GM10248 (cell line): ENCODE results near the gene STXBP6.

Experiments
- CTCF ChIA-PET: fragments of 300-600 bp; sonication (Branson Sonifier 250); formaldehyde crosslinking; extraction: SDS; loops from one replicate; lab custom pipeline; 2021; ENCODE audit warnings: antibody characterized with exemption; lab: Yijun Ruan, JAX
- POLR2A ChIA-PET: fragments of 350-650 bp; sonication (Branson Sonifier 250); formaldehyde crosslinking; extraction: SDS; loops from one replicate; lab custom pipeline; 2020; ENCODE audit warnings: antibody characterized with exemption; lab: Yijun Ruan, JAX
- DNase-seq: peaks from one replicate; pipeline ENCODE4 v3.0.0; 2012; ENCODE audit errors: extremely low spot score
- CTCF ChIP-seq: IDR thresholded peaks from 2 replicates; pipeline ENCODE4 v1.5.1; 2012; ENCODE audit warnings: mild to moderate bottlenecking, low read depth; ENCODE audit errors: extremely low read depth, missing control alignments, control extremely low read depth

The STXBP6 gene

DNA sequence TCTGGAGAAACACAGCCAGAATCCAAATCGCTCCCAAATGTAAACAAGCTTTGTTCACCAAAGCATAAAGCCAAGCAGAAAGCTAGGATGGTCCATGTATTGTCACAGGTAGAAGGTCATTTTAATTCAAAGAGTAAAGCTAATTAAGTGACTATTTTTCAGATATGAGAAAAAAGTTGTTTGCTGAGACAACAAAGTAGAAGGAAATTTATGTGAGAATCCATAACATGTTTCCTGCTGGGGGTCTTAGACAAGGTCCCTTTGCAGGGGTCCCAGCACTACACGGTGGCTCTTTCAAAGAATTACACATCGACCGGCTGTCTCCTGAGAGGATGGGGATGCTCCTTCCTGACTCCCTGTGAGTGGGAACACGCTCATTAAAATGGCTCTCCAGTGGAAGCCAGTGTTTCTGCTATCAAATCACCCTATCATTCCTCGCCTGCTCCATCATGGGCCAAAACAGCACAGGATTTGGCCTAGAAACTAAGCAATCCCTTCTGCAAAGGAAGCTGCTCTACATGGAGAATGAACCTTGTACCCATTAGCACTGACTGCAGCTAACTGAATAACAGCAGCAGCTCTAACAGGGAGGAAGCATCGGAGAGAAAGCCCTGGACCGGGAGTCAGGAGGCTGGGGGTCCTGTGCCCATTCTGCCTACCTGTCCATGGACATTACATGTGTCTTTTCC, 175.3 kb downstream of the STXBP6 start:
- no peak for DNase-seq
- no peak for TF ChIP-seq CTCF
- POLR2A ChIA-PET = no interaction called here
- CTCF ChIA-PET = interaction anchor here (1.2 to 1.4 kb wide), 2 partner anchors 11 to 14 kb away, joined by 3 to 5 read pairs; no protein-coding TSS in a partner anchor

DNA sequence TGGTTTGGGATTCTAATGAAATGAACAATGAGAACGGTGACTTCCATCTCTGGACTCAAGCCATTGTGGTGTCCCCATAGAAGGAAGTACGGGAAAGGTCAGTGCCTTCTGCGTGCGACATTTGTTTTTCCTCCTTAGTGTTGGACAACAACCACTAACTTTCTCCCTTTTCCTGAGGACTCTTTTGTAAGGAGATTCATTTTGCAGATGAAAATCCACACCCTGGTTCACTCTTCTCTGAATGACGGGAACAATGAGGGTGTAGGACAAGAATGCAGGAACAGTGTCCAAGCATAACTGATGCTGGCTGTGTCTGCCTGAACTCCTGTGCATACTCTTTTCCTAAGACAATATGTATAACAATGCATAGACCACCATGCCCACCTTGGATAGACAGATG, 176.4 kb downstream of the STXBP6 start:
- POLR2A ChIA-PET = no interaction called here
- no peak for TF ChIP-seq CTCF

DNA sequence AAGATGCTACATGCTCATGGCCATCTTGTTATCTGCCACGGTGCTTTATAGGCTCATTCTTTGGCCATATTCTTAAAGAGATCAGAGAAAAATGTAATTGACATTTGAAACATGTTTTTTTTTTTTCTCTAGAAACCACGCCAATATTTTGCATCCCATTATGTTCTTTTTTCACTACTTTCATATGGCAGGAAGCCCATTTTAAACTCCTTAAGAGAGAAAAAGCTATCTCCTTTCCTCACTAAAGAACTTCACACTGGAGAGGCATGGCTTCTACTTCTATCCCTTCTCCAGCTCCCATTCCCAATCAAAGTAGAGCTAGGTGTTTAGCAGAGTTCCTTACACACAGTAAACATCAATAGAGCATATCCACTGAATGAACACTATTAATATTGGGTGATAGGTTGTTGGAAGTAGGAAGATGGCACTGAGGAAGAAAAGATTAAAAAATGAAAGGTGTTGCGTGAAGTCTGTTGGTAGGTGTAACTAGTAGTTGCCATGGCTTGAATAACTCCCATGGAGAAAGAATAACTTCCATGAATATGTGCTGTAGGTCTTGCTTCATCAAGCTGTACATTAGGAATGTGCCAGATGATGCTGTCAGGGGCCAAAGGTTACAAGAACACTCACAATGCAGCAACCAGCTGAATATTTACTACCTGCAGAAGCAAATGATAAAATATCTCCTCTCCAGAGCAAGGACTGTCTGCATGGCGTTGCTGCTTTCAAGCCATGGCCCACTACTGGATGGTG, 178.8 kb downstream of the STXBP6 start:
- ChIA-PET POLR2A (no interaction called here), CTCF (no interaction called here)
- TF ChIP-seq CTCF = no peak
- DNase-seq = no peak

More for the DNA sequence above, 176.4 kb downstream of the STXBP6 start:
- no peak for DNase-seq
- CTCF ChIA-PET = no interaction called here

DNA sequence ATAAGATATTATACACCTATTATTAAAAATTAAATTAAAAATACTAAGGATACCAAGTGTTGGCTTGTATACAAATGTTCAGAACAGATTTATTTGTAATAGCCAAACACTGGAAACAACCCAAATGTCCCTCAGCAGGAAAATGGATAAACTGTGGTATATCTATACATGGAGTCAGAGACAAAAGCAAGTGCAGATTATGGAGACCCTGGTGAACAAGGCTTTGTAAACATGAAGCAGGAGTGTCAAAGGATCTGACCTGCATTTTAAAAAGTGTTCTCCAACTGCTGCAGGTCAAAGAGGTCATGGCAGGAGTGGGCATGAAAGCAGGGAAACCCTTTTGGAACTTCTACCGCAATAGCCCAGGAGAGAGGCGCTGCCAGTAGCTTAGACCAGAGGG, 181.6 kb downstream of the STXBP6 start:
- CTCF ChIA-PET = no interaction called here
- no peak for DNase-seq
- POLR2A ChIA-PET = no interaction called here
- no peak for TF ChIP-seq CTCF

DNA sequence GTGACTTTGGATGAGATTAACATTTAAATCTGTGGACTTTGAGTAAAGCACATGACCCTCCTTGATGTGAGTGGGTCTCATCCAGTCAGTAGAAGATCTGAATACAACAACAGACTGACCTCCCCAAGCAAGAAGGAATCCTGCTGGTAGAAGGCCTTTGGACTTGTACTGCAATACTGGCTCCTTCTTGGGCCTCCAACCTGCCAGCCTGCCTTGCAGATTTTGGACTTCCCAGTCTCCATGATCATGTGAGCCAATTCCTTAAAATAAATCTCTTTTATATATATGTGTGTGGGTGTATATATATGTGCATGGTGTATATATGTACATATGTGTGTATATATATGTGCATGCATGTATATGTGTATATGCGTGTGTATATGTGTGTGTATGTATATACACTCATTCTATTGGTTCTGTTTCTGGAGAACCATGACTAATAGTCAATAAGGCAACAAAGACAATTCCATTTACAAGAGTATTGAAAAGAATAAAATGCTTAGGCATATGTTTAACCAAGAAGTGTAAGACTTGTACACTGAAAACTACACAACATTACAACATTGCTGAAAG, 183.8 kb downstream of the STXBP6 start:
- POLR2A ChIA-PET = no interaction called here
- no peak for DNase-seq
- CTCF ChIA-PET = no interaction called here
- TF ChIP-seq CTCF = no peak

GRCh38 chr14:24863968-24864684, 185.8 kb downstream of the STXBP6 start:
- TF ChIP-seq CTCF = no peak
- POLR2A ChIA-PET = no interaction called here
- CTCF ChIA-PET = interaction anchor here (0.9 to 1.0 kb wide), 2 partner anchors 16 to 26 kb away, joined by 3 read pairs; no protein-coding TSS in a partner anchor
- DNase-seq = no peak
